ENCODE data around the gene OR52H1.

Gene OR52H1

DNA sequence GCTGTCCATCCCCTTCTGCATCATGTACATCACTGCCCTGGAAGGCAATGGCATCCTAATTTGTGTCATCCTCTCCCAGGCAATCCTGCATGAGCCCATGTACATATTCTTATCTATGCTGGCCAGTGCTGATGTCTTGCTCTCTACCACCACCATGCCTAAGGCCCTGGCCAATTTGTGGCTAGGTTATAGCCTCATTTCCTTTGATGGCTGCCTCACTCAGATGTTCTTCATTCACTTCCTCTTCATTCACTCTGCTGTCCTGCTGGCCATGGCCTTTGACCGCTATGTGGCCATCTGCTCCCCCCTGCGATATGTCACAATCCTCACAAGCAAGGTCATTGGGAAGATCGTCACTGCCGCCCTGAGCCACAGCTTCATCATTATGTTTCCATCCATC lies 32.7 kb upstream of the OR52H1 start:
- no peak for DNase-seq (ENCODE audit: low read depth)
- no peak for TF ChIP-seq CTCF (IDR thresholded peaks at IDR 0.05; ENCODE audit: low read length, missing control alignments)
- no peak overlapping the region for H3K4me3 ChIP-seq (replicated peaks; ENCODE audit: low read depth, low read length)

DNA sequence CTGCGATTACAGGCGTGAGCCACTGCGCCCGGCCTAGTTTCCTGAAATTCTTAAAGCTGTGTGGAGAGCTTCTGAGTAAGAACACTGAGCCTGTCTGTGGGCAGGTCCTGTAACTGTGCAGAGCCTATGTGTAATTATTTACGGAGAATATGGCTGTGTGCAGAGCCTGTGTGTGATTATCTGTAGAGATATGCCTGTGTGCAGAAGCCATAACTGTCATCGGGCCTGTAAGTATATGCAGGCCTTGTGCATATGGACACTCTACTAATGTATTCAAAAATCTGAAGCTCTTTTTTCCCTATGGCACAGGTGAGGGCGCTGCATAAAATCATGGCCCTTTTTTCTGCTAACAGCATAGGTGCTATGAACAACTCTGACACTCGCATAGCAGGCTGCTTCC lies 32.2 kb upstream of the OR52H1 start, which contains the start of gene OR52B6:
Gene OR52B6, plus strand, starts transcription at position 301 of the 400 bp plus-strand sequence. Its CDS starts 0 bp downstream, at position 301.
- DNase-seq (ENCODE audit: low read depth), result no peak
- H3K4me3 ChIP-seq (replicated peaks; ENCODE audit: low read depth, low read length), result no peak within 1 kb of the TSS
- TF ChIP-seq CTCF (IDR thresholded peaks at IDR 0.05; ENCODE audit: low read length, missing control alignments), result no peak

DNA sequence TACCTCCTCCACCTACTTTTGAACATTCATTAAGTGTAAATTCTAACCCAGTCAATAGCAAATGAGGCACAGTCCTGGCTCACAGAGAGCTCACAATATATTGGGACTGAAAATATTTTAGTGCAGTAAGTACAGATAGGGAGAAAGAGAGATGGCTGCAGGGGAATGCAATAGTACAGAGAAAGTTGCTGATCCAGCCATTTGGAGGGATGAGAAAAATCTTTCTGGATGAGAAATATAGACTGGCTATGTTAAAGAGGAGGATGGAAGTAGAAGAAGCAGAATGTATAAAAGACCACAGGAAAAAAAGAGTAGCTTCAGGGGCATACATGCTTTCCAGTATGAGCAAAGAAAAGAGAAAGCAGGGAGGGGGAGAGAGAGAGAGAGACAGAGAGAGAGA lies 28.8 kb upstream of the OR52H1 start:
- no peak for TF ChIP-seq CTCF (IDR thresholded peaks at IDR 0.05; ENCODE audit: low read length, missing control alignments)

GRCh38 chr11:5575152-5575551 lies 26.8 kb upstream of the OR52H1 start:
- no peak for DNase-seq (ENCODE audit: low read depth)
- no peak for TF ChIP-seq CTCF (IDR thresholded peaks at IDR 0.05; ENCODE audit: low read length, missing control alignments)
- H3K4me3 ChIP-seq (replicated peaks; ENCODE audit: low read depth, low read length), result no peak overlapping the region

More for the DNA sequence above, 28.8 kb upstream of the OR52H1 start:
- no peak overlapping the region for H3K4me3 ChIP-seq (replicated peaks; ENCODE audit: low read depth, low read length)
- DNase-seq (ENCODE audit: low read depth), result no peak

DNA sequence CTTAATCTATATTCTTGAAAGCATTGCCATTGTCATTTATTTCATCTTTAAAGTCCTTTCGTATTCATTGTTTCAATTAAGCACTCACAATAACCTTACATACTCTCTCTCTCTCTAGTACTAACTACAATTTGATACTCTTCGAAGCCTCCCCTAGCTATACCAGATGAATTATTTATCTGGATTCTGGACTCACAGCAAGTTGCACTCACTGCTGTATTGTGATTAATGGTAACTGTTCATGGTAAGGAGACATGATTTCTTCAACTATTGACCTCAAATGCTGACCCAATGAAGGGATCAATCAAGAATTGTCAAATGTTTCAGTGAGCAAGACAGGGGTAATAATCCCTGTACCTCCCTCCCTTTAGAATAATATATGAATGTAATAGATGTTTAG lies 26.3 kb upstream of the OR52H1 start:
- no peak for DNase-seq (ENCODE audit: low read depth)
- TF ChIP-seq CTCF (IDR thresholded peaks at IDR 0.05; ENCODE audit: low read length, missing control alignments), result no peak
- no peak overlapping the region for H3K4me3 ChIP-seq (replicated peaks; ENCODE audit: low read depth, low read length)

- DNase-seq (ENCODE audit: low read depth), result peak; percentile 17
- TF ChIP-seq CTCF (IDR thresholded peaks at IDR 0.05; ENCODE audit: low read length, missing control alignments), result no peak
- no peak overlapping the region for H3K4me3 ChIP-seq (replicated peaks; ENCODE audit: low read depth, low read length)
Measured at GRCh38 chr11:5564259-5565019, 16.1 kb upstream of the OR52H1 start.

DNA sequence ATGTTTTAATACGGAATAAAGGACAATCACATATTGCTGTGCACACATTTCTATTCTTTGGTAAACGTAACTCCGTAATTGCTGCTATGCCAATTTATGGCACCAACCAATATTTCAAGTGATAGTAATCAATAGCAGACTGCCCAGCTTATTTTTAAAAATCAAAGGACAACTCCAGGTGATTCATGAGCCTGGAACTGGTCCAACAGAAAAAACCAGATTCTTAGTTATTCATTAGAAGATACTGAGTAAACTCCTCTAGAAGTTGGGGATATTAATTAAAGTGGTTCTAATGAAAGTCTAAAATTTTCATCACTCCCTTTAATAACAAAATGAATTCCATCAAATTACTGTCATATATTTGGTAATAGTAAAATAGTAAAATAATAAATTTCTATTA lies 9.4 kb upstream of the OR52H1 start:
- H3K4me3 ChIP-seq (replicated peaks; ENCODE audit: low read depth, low read length), result no peak overlapping the region
- DNase-seq (ENCODE audit: low read depth), result no peak
- no peak for TF ChIP-seq CTCF (IDR thresholded peaks at IDR 0.05; ENCODE audit: low read length, missing control alignments)

Data from fibroblast of pulmonary artery (primary cell).